B cell (primary cell): ENCODE results near the gene NDUFB7. TPM values are rescaled to one million over a fixed set of nuclear protein-coding genes. Genes with fewer than 3 reads are reported as not detected.

ENCODE experiments used
- ATAC-seq: fragments of 200-7000 bp; cut with Tn5 transposase; one replicate; pipeline ENCODE4 v1.10.0; 2021; ENCODE audit warnings: low read depth, mild to moderate bottlenecking, moderate number of reproducible peaks, moderate library complexity
- CTCF ChIA-PET: fragments of 350-600 bp; sonication (Branson Sonifier 250); formaldehyde crosslinking; loops from one replicate; lab custom pipeline; 2021; ENCODE audit warnings: antibody characterized with exemption, inconsistent platforms; lab: Charles Lee
- POLR2A ChIA-PET: fragments of 350-600 bp; sonication (Branson Sonifier 250); formaldehyde crosslinking; loops from one replicate; lab custom pipeline; 2021; ENCODE audit warnings: antibody characterized with exemption; lab: Charles Lee
- DNase-seq: peaks from one replicate; pipeline ENCODE4 v3.0.0; 2013
- H2AFZ ChIP-seq: 2 replicates; pipeline ENCODE4 v1.6.1; 2012; ENCODE audit warnings: mild to moderate bottlenecking, low read depth, low read length; ENCODE audit not compliant: insufficient read depth, poor library complexity, severe bottlenecking
- H3K27ac ChIP-seq, 2 donors: 1 replicate in 1 of 2; 2 replicates in 1 of 2; pipeline ENCODE4 v1.5.1; 2012 to 2013; ENCODE audit warnings: low read length in 2 of 2, mild to moderate bottlenecking in 2 of 2, moderate library complexity in 1 of 2
- H3K27me3 ChIP-seq, 4 experiments: fragments of 200-600 bp in 1 of 4; sonication (generic) in 1 of 4; replicated peaks in 1 of 4; 1 replicate in 2 of 4; 2 replicates in 2 of 4; pipeline versions ENCODE4 v1.6.1 to v1.7.0; 2013 to 2016; ENCODE audit warnings: low read length in 3 of 4, mild to moderate bottlenecking in 2 of 4, mixed read lengths in 1 of 4, moderate library complexity in 1 of 4; ENCODE audit not compliant: insufficient read depth in 4 of 4, control insufficient read depth in 3 of 4; ENCODE audit errors: control extremely low read depth in 1 of 4
- H3K36me3 ChIP-seq, 2 experiments: replicated peaks in 1 of 2; 1 replicate in 1 of 2; 2 replicates in 1 of 2; pipeline versions ENCODE4 v1.6.1 to v1.7.1; 2013; ENCODE audit warnings: low read length in 1 of 2; ENCODE audit not compliant: insufficient read depth in 2 of 2, control insufficient read depth in 1 of 2; ENCODE audit errors: control extremely low read depth in 1 of 2, extremely low read depth in 1 of 2
- H3K4me1 ChIP-seq, 2 donors: fragments of 200-600 bp in 1 of 2; sonication (generic) in 1 of 2; 1 replicate in 1 of 2; 2 replicates in 1 of 2; pipeline versions ENCODE4 v1.5.1 to v1.6.1; 2013 to 2017; ENCODE audit warnings: low read length in 2 of 2; ENCODE audit not compliant: control insufficient read depth in 2 of 2, insufficient read depth in 2 of 2
- H3K4me2 ChIP-seq: replicated peaks from 2 replicates; pipeline ENCODE3; 2012; ENCODE audit warnings: mild to moderate bottlenecking, low read depth, low read length; ENCODE audit not compliant: poor library complexity, severe bottlenecking
- H3K4me3 ChIP-seq, 5 experiments: fragments of 200-600 bp in 1 of 5; sonication (generic) in 1 of 5; 1 replicate in 3 of 5; 2 replicates in 2 of 5; pipeline versions ENCODE4 v1.5.1 to v1.7.0; 2011 to 2016; ENCODE audit warnings: low read length in 4 of 5, mild to moderate bottlenecking in 4 of 5, low read depth in 2 of 5, control low read depth in 1 of 5, moderate library complexity in 1 of 5; ENCODE audit not compliant: insufficient read depth in 1 of 5; ENCODE audit errors: control extremely low read depth in 1 of 5, extremely low read depth in 1 of 5
- H3K79me2 ChIP-seq: fragments of 200-600 bp; sonication (generic); one replicate; pipeline ENCODE4 v1.6.0; 2016; ENCODE audit warnings: low read length; ENCODE audit not compliant: control insufficient read depth, insufficient read depth
- H3K9ac ChIP-seq: fragments of 200-600 bp; sonication (generic); 2 replicates; pipeline ENCODE4 v1.6.1; 2017; ENCODE audit warnings: mild to moderate bottlenecking, low read length, moderate library complexity
- H3K9me3 ChIP-seq, 3 donors: one replicate each; pipeline versions ENCODE4 v1.6.1 to v1.7.1; 2013; ENCODE audit warnings: low read length in 2 of 3; ENCODE audit not compliant: control insufficient read depth in 2 of 3, insufficient read depth in 1 of 3; ENCODE audit errors: control extremely low read depth in 1 of 3
- H4K20me1 ChIP-seq: 2 replicates; pipeline ENCODE4 v1.6.0; 2012; ENCODE audit warnings: mild to moderate bottlenecking, low read length; ENCODE audit not compliant: insufficient read depth, control insufficient read depth, poor library complexity, severe bottlenecking
- H3K27ac Mint-ChIP-seq: one replicate; pipeline ENCODE4 v1.8.0; 2021; ENCODE audit warnings: mixed read lengths
- H3K27me3 Mint-ChIP-seq: one replicate; pipeline ENCODE4 v1.8.0; 2021; ENCODE audit warnings: mixed read lengths
- H3K4me1 Mint-ChIP-seq: one replicate; pipeline ENCODE4 v1.8.0; 2021; ENCODE audit warnings: mixed read lengths
- H3K4me3 Mint-ChIP-seq: one replicate; pipeline ENCODE4 v1.8.0; 2021; ENCODE audit warnings: mixed read lengths
- H3K9me3 Mint-ChIP-seq: one replicate; pipeline ENCODE4 v1.8.0; 2022; ENCODE audit warnings: mixed read lengths; ENCODE audit not compliant: insufficient read depth
- EZH2 ChIP-seq: IDR thresholded peaks from 2 replicates; pipeline ENCODE4 v1.6.1; 2012; ENCODE audit warnings: borderline replicate concordance, low read depth, mild to moderate bottlenecking, moderate library complexity, low read length; ENCODE audit not compliant: insufficient read depth, poor library complexity, severe bottlenecking
- WGBS: methylation state at CpG from one replicate; pipeline ENCODE4 v1.1.5; 2013; ENCODE audit warnings: missing lambda C conversion rate; ENCODE audit not compliant: insufficient coverage; 5-methylcytosine and 5-hydroxymethylcytosine counted together
- intact Hi-C: fragments of 100-400 bp; cut with micrococcal nuclease; formaldehyde crosslinking; loops from one replicate; pipeline ENCODE4 v1.10.0; 2022
- polyA plus RNA-seq: library from polyadenylated mRNA; depleted of rRNA; stranded (reverse); fragments of >200 nt; gene quantifications from 2 replicates; pipeline ENCODE4 v1.2.3, GENCODE V29; 2012
- total RNA-seq, 2 donors: library from RNA; stranded (reverse); fragments of 120-200 nt in 1 of 2; gene quantifications; 1 replicate in 1 of 2; 2 replicates in 1 of 2; pipeline versions ENCODE4 v1.2.3 to v1.2.4, GENCODE V29; 2013 to 2022
- TF ChIP-seq, protein P1 (sequence below): fragments of 200-600 bp; IDR thresholded peaks from one replicate; pipeline ENCODE4 v1.8.0; 2022; ENCODE audit warnings: antibody characterized with exemption, mild to moderate bottlenecking

Gene NDUFB7
- total and polyA plus RNA-seq, 2 donors (not counting 1 experiment from before 2014, with no cell fraction given): 71.5 to 168 TPM

- Mint-ChIP-seq H3K4me1 (peaks cover 56% of the 10 kb centered on the region), H3K9me3 (no peaks in the 10 kb centered on the region), H3K4me3 (no peak overlapping the region), H3K27ac (peak overlapping the region; percentile 62), H3K27me3 (no peaks in the 10 kb centered on the region)
- ChIA-PET POLR2A (interaction anchor here (0.5 to 1.1 kb wide), 4 partner anchors 55 to 904 kb away, joined by 3 to 4 read pairs (median 3); partner anchors contain the start of gene ZNF333), CTCF (interaction anchor here (5.6 to 6.6 kb wide), 2 partner anchors 38 to 75 kb away, joined by 54 read pairs; partner anchors contain the start of gene NDUFB7)
- H3K27ac ChIP-seq: peak overlapping the region; percentile 22 to 91
- TF ChIP-seq EZH2: no peak
- TF ChIP-seq, protein P1, sequence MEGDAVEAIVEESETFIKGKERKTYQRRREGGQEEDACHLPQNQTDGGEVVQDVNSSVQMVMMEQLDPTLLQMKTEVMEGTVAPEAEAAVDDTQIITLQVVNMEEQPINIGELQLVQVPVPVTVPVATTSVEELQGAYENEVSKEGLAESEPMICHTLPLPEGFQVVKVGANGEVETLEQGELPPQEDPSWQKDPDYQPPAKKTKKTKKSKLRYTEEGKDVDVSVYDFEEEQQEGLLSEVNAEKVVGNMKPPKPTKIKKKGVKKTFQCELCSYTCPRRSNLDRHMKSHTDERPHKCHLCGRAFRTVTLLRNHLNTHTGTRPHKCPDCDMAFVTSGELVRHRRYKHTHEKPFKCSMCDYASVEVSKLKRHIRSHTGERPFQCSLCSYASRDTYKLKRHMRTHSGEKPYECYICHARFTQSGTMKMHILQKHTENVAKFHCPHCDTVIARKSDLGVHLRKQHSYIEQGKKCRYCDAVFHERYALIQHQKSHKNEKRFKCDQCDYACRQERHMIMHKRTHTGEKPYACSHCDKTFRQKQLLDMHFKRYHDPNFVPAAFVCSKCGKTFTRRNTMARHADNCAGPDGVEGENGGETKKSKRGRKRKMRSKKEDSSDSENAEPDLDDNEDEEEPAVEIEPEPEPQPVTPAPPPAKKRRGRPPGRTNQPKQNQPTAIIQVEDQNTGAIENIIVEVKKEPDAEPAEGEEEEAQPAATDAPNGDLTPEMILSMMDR: no peak
- H3K9ac ChIP-seq: no peak overlapping the region
- H4K20me1 ChIP-seq: no peaks in the 10 kb centered on the region
- no peaks in the 10 kb centered on the region for H3K9me3 ChIP-seq
- peaks cover 4 to 48% of the 10 kb centered on the region in 2 experiments for H3K36me3 ChIP-seq
- intact Hi-C loops: no loop called here
- H3K4me3 ChIP-seq: no peak overlapping the region
- H3K79me2 ChIP-seq: peaks cover 45% of the 10 kb centered on the region
- no peak overlapping the region for H2AFZ ChIP-seq
- H3K4me1 ChIP-seq: peaks cover 69 to 74% of the 10 kb centered on the region in 2 donors
- DNase-seq (no peak), ATAC-seq (no peak)
- WGBS: 0% methylated on average over 1 of the region's 4 CpGs
- no peaks in the 10 kb centered on the region for H3K27me3 ChIP-seq
- peak overlapping the region; percentile 30 for H3K4me2 ChIP-seq
Observed at GRCh38 chr19:14611051-14611450, 39.2 kb upstream of the NDUFB7 start.

GRCh38 chr19:14606627-14607026, 34.8 kb upstream of the NDUFB7 start:
- Mint-ChIP-seq H3K4me1 (peaks cover 68% of the 10 kb centered on the region), H3K27me3 (no peaks in the 10 kb centered on the region), H3K9me3 (no peaks in the 10 kb centered on the region), H3K4me3 (peak overlapping the region; percentile 26), H3K27ac (peak overlapping the region; percentile 61)
- H3K36me3 ChIP-seq: peaks cover 4 to 60% of the 10 kb centered on the region in 2 experiments
- H3K27ac ChIP-seq: peak overlapping the region; percentile 47 to 60
- no peak overlapping the region for H3K4me3 ChIP-seq
- peak overlapping the region; percentile 43 for H3K4me2 ChIP-seq
- H2AFZ ChIP-seq: no peak overlapping the region
- ATAC-seq (no peak), DNase-seq (no peak)
- peaks cover 69 to 72% of the 10 kb centered on the region in 2 donors for H3K4me1 ChIP-seq
- H3K79me2 ChIP-seq: peaks cover 56% of the 10 kb centered on the region
- ChIA-PET CTCF (interaction anchor here (0.7 to 5.2 kb wide), 3 partner anchors 33 to 82 kb away, joined by 3 to 56 read pairs (median 3); partner anchors contain the start of gene NDUFB7), POLR2A (interaction anchor here (0.7 to 1.0 kb wide), 2 partner anchors 26 to 30 kb away, joined by 3 to 6 read pairs; no protein-coding TSS in a partner anchor)
- intact Hi-C loops: no loop called here
- TF ChIP-seq, protein P1: no peak
- no peak for TF ChIP-seq EZH2
- H3K9me3 ChIP-seq: peaks cover 0 to 6% (median 0%) of the 10 kb centered on the region in 3 donors
- 93% methylated on average over 6 of the region's 9 CpGs for whole genome bisulfite sequencing
- H4K20me1 ChIP-seq: no peaks in the 10 kb centered on the region
- no peaks in the 10 kb centered on the region for H3K27me3 ChIP-seq
- no peak overlapping the region for H3K9ac ChIP-seq
